GM12878 (cell line): ENCODE measurements around the gene SPAST. TPM values are rescaled to one million over a fixed set of nuclear protein-coding genes. Genes with fewer than 3 reads are reported as not detected.

Experiments used
- ATAC-seq: fragments of 200-7000 bp; cut with Tn5 transposase; 3 replicates; pipeline ENCODE4 v1.9.1; 2020; ENCODE audit warnings: mild to moderate bottlenecking, moderate library complexity
- Bru-seq: library from RNA; stranded (reverse); fragments of 400-500 nt; gene quantifications from one replicate; lab custom pipeline; 2021; lab: Mats Ljungman, UMichigan
- BruChase-seq, 2 experiments: library from RNA; stranded (reverse); fragments of 400-500 nt; gene quantifications; one replicate each; lab custom pipeline; 2021; lab: Mats Ljungman, UMichigan
- BruUV-seq: library from RNA; stranded (reverse); fragments of 400-500 nt; replicated peaks from 2 replicates; lab custom pipeline; 2021; lab: Mats Ljungman, UMichigan
- CTCF ChIA-PET: fragments of 300-600 bp; sonication (Branson Sonifier 250); formaldehyde crosslinking; extraction: SDS; loops from one replicate; lab custom pipeline; 2021; ENCODE audit warnings: inconsistent platforms; lab: Yijun Ruan, JAX
- POLR2A ChIA-PET: fragments of 350-600 bp; formaldehyde crosslinking; extraction: SDS; loops from one replicate; lab custom pipeline; 2021; ENCODE audit warnings: inconsistent platforms; lab: Charles Lee
- RAD21 ChIA-PET: fragments of 300-600 bp; sonication (Branson Sonifier 250); formaldehyde crosslinking; loops from one replicate; lab custom pipeline; 2023; ENCODE audit warnings: antibody characterized with exemption; ENCODE audit not compliant: unreplicated experiment; lab: Charles Lee
- SMC1A ChIA-PET: fragments of 300-600 bp; sonication (Branson Sonifier 250); formaldehyde crosslinking; loops from one replicate; lab custom pipeline; 2023; ENCODE audit not compliant: unreplicated experiment, uncharacterized antibody; lab: Charles Lee
- DNase-seq: peaks from one replicate; pipeline ENCODE4 v3.0.0-alpha.2; 2011; ENCODE audit warnings: low read depth, low spot score
- FAIRE-seq: peaks from 3 replicates; lab custom pipeline; 2011; peaks lifted over from hg19 to GRCh38; lab: Jason Lieb, UNC
- H2AFZ ChIP-seq: 2 replicates; pipeline ENCODE4 v1.6.0; 2011; ENCODE audit warnings: low read depth, low read length, control low read depth; ENCODE audit not compliant: control insufficient read depth
- H3K27ac ChIP-seq: 2 replicates; pipeline ENCODE4 v1.5.1; 2011; ENCODE audit warnings: control low read depth; ENCODE audit not compliant: control insufficient read depth, insufficient read depth
- H3K27me3 ChIP-seq, 2 experiments: replicated peaks in 1 of 2; 2 replicates each; pipeline versions ENCODE4 v1.6.0 to v1.6.1; 2011; ENCODE audit warnings: low read length in 1 of 2; ENCODE audit not compliant: control insufficient read depth in 2 of 2, insufficient read depth in 2 of 2
- H3K36me3 ChIP-seq, 2 experiments: 2 replicates each; pipeline ENCODE4 v1.5.1; 2011; ENCODE audit warnings: low read length in 1 of 2; ENCODE audit not compliant: control insufficient read depth in 2 of 2, insufficient read depth in 2 of 2
- H3K4me1 ChIP-seq: 2 replicates; pipeline ENCODE4 v1.6.1; 2011; ENCODE audit warnings: mild to moderate bottlenecking, low read length, moderate library complexity, mixed read lengths; ENCODE audit not compliant: control insufficient read depth, insufficient read depth
- H3K4me2 ChIP-seq: 2 replicates; pipeline ENCODE4 v1.6.0; 2011; ENCODE audit warnings: control low read depth; ENCODE audit not compliant: control insufficient read depth, insufficient read depth
- H3K4me3 ChIP-seq: fragments of 200-600 bp; sonication (generic); 2 replicates; pipeline ENCODE4 v1.5.1; 2016
- H3K79me2 ChIP-seq: 2 replicates; pipeline ENCODE4 v1.6.0; 2011; ENCODE audit warnings: low read length; ENCODE audit not compliant: control insufficient read depth, insufficient read depth
- H3K9ac ChIP-seq: 2 replicates; pipeline ENCODE4 v1.8.0; 2011; ENCODE audit warnings: low read length, control low read depth, mixed read lengths; ENCODE audit not compliant: control insufficient read depth, insufficient read depth
- H3K9me3 ChIP-seq: replicated peaks from 3 replicates; pipeline ENCODE4 v1.5.1; 2011; ENCODE audit warnings: mild to moderate bottlenecking, low read length; ENCODE audit not compliant: control insufficient read depth, insufficient read depth
- H4K20me1 ChIP-seq: 2 replicates; pipeline ENCODE4 v1.6.0; 2011; ENCODE audit not compliant: control insufficient read depth, insufficient read depth
- CBX3 ChIP-seq: fragments of 200-600 bp; sonication (generic); IDR thresholded peaks from 2 replicates; pipeline ENCODE4 v1.6.1; 2016; ENCODE audit warnings: low read depth, borderline replicate concordance
- ETV6 ChIP-seq, 2 experiments: fragments of 450-650 bp in 1 of 2; IDR thresholded peaks in 1 of 2; conservative IDR thresholded peaks in 1 of 2; 2 replicates each; pipeline ENCODE4 v1.6.1; 2014; ENCODE audit warnings: antibody characterized with exemption in 1 of 2, borderline replicate concordance in 1 of 2, low read depth in 1 of 2, mild to moderate bottlenecking in 1 of 2, moderate library complexity in 1 of 2
- FOXK2 ChIP-seq: fragments of 450-650 bp; IDR thresholded peaks from 2 replicates; pipeline ENCODE4 v1.6.1; 2017; ENCODE audit warnings: mild to moderate bottlenecking, moderate library complexity
- MXI1 ChIP-seq: fragments of 150-350 bp; IDR thresholded peaks from 2 replicates; pipeline ENCODE4 v1.6.1; 2011; ENCODE audit warnings: low read depth, mild to moderate bottlenecking, inconsistent platforms, low read length, improper control_type of control experiment
- NFXL1 ChIP-seq: fragments of 450-650 bp; IDR thresholded peaks from 2 replicates; pipeline ENCODE4 v1.6.1; 2017; ENCODE audit warnings: antibody characterized with exemption, mild to moderate bottlenecking, borderline replicate concordance
- NFYA ChIP-seq: IDR thresholded peaks from 2 replicates; pipeline ENCODE4 v1.6.1; 2011; ENCODE audit warnings: low read depth, mild to moderate bottlenecking, low read length, improper control_type of control experiment, borderline replicate concordance
- POLR2AphosphoS5 ChIP-seq: IDR thresholded peaks from 2 replicates; pipeline ENCODE4 v1.6.1; 2011; ENCODE audit warnings: mild to moderate bottlenecking, low read length, inconsistent platforms
- POU2F2 ChIP-seq: IDR thresholded peaks from 3 replicates; pipeline ENCODE4 v1.6.1; 2011; ENCODE audit warnings: low read depth, mild to moderate bottlenecking, low read length, borderline replicate concordance
- RAD21 ChIP-seq: IDR thresholded peaks from 2 replicates; pipeline ENCODE4 v1.6.1; 2011; ENCODE audit warnings: mild to moderate bottlenecking, low read depth, low read length, moderate library complexity; ENCODE audit not compliant: insufficient read depth
- RCOR1 ChIP-seq: conservative IDR thresholded peaks from 2 replicates; pipeline ENCODE4 v1.6.1; 2012; ENCODE audit warnings: low read depth, low read length, improper control_type of control experiment
- RELA ChIP-seq: fragments of 450-650 bp; IDR thresholded peaks from 2 replicates; pipeline ENCODE4 v1.8.0; 2014; ENCODE audit warnings: borderline replicate concordance; ENCODE audit not compliant: partially characterized antibody
- SREBF1 ChIP-seq: IDR thresholded peaks from 2 replicates; pipeline ENCODE4 v1.6.1; 2012; ENCODE audit warnings: mild to moderate bottlenecking, low read length
- WGBS: methylation state at CpG from one replicate; pipeline ENCODE4 v1.1.6; 2016; ENCODE audit warnings: low lambda C conversion rate; ENCODE audit not compliant: insufficient replicate concordance, insufficient coverage; ENCODE audit errors: missing lambda C conversion rate; 5-methylcytosine and 5-hydroxymethylcytosine counted together
- in situ Hi-C: fragments of 300-500 bp; cut with MboI; formaldehyde crosslinking; loops from 9 replicates; pipeline ENCODE4 v1.14.3; 2018; ENCODE audit warnings: mixed read lengths
- intact Hi-C: fragments of 100-400 bp; cut with micrococcal nuclease; formaldehyde crosslinking; loops from one replicate; pipeline ENCODE4 v1.14.2; 2022; ENCODE audit not compliant: unreplicated experiment
- long read RNA-seq, 2 experiments: library from polyadenylated mRNA; unstranded; transcript quantifications; one replicate each; pipeline ENCODE4 v2.0.0, GENCODE V29; 2019 to 2020
- polyA minus RNA-seq, 3 experiments: library from RNA; depleted of rRNA, polyadenylated mRNA; stranded (reverse); fragments of >200 nt; gene quantifications; 2 replicates each; pipeline ENCODE4 v1.2.3, GENCODE V29; 2011
- polyA plus RNA-seq, 11 experiments: library from polyadenylated mRNA; depleted of rRNA in 4 of 11; unstranded in 6 of 11; stranded (reverse) in 5 of 11; fragments of >200 nt; fragmentation: Nextera tagmentation in 4 of 11; fragmentation: Illumina TruSeq in 1 of 11; extraction: Ambion mirVana in 4 of 11; extraction: Trizol in 1 of 11; gene quantifications; 1 replicate in 1 of 11; 2 replicates in 10 of 11; pipeline versions ENCODE4 v1.2.1 to v1.2.3, GENCODE V29; 2011 to 2016; ENCODE audit warnings: inconsistent platforms in 2 of 11, missing spikeins in 2 of 11, low read depth in 1 of 11
- total RNA-seq, 4 experiments: library from RNA; depleted of rRNA in 3 of 4; stranded (reverse); fragments of >200 nt in 3 of 4; fragmentation: Illumina TruSeq in 1 of 4; extraction: Trizol in 1 of 4; gene quantifications; 2 replicates each; pipeline versions ENCODE4 v1.2.1 to v1.2.3, GENCODE V29; 2013 to 2021
- TF ChIP-seq, protein P1 (sequence below): fragments of 450-650 bp; IDR thresholded peaks from 2 replicates; pipeline ENCODE4 v1.6.1; 2017; ENCODE audit warnings: low read depth, mild to moderate bottlenecking, moderate library complexity

SPAST gene, protein sequence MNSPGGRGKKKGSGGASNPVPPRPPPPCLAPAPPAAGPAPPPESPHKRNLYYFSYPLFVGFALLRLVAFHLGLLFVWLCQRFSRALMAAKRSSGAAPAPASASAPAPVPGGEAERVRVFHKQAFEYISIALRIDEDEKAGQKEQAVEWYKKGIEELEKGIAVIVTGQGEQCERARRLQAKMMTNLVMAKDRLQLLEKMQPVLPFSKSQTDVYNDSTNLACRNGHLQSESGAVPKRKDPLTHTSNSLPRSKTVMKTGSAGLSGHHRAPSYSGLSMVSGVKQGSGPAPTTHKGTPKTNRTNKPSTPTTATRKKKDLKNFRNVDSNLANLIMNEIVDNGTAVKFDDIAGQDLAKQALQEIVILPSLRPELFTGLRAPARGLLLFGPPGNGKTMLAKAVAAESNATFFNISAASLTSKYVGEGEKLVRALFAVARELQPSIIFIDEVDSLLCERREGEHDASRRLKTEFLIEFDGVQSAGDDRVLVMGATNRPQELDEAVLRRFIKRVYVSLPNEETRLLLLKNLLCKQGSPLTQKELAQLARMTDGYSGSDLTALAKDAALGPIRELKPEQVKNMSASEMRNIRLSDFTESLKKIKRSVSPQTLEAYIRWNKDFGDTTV
- 22.5 and 22.6 TPM in 2 replicates for total RNA-seq (2013; cell fraction: nucleolus; rRNA removed)
- 14.3 and 16.9 TPM in 2 replicates for total RNA-seq (2014; rRNA removed)
- 18.0 and 21.3 TPM in 2 replicates for total RNA-seq (2014; rRNA removed; fragmentation: Illumina TruSeq; extraction: Trizol)
- 13.9 and 16.0 TPM in 2 replicates for total RNA-seq (2021)
- 2.9 TPM for polyA plus RNA-seq (2011; ENCODE audit: low read depth)
- polyA plus RNA-seq (2011; rRNA removed): 10.9 and 17.9 TPM in 2 replicates
- 5.1 and 6.2 TPM in 2 replicates for polyA plus RNA-seq (2011; cell fraction: cytosol; rRNA removed)
- polyA plus RNA-seq (2011; cell fraction: nucleus; rRNA removed): 2.6 and 5.1 TPM in 2 replicates
- polyA plus RNA-seq (2012): 4.4 and 5.0 TPM in 2 replicates
- 15.6 and 19.6 TPM in 2 replicates for polyA plus RNA-seq (2014; fragmentation: Illumina TruSeq; extraction: Trizol)
- polyA plus RNA-seq (2014; fragmentation: Nextera tagmentation; extraction: Ambion mirVana): 1 to 10 TPM; 4.3 to 8.4 TPM
- polyA plus RNA-seq (2014; rRNA removed): 7.1 and 8.5 TPM in 2 replicates
- 1 to 10 TPM; 7.7 to 9.1 TPM for polyA plus RNA-seq (2016; fragmentation: Nextera tagmentation; extraction: Ambion mirVana)
- 12.8 and 16.0 TPM in 2 replicates for polyA minus RNA-seq (2011; rRNA and poly(A)+ RNA removed)
- polyA minus RNA-seq (2011; cell fraction: cytosol; rRNA and poly(A)+ RNA removed): 9.6 and 9.8 TPM in 2 replicates
- 8.2 and 13.7 TPM in 2 replicates for polyA minus RNA-seq (2011; cell fraction: nucleus; rRNA and poly(A)+ RNA removed)
- Bru-seq, nascent RNA: percentile 62 among the genes with signal in this experiment
- BruChase-seq, experiment 1, labeled RNA remaining after a 6-hour chase: percentile 69 among the genes with signal in this experiment
- BruChase-seq, experiment 2, labeled RNA remaining after a 2-hour chase: percentile 70 among the genes with signal in this experiment
- long read RNA-seq, experiment 1, partial matches to known transcripts: 1 of 1 reads
- long read RNA-seq, experiment 1, other reads (novel, unspliced or antisense): 0 of 1 reads
- long read RNA-seq, experiment 2, full-length matches to known transcripts: 10 of 17 reads
- long read RNA-seq, experiment 2, partial matches to known transcripts: 2 of 17 reads
- long read RNA-seq, experiment 2, other reads (novel, unspliced or antisense): 5 of 17 reads

DNA sequence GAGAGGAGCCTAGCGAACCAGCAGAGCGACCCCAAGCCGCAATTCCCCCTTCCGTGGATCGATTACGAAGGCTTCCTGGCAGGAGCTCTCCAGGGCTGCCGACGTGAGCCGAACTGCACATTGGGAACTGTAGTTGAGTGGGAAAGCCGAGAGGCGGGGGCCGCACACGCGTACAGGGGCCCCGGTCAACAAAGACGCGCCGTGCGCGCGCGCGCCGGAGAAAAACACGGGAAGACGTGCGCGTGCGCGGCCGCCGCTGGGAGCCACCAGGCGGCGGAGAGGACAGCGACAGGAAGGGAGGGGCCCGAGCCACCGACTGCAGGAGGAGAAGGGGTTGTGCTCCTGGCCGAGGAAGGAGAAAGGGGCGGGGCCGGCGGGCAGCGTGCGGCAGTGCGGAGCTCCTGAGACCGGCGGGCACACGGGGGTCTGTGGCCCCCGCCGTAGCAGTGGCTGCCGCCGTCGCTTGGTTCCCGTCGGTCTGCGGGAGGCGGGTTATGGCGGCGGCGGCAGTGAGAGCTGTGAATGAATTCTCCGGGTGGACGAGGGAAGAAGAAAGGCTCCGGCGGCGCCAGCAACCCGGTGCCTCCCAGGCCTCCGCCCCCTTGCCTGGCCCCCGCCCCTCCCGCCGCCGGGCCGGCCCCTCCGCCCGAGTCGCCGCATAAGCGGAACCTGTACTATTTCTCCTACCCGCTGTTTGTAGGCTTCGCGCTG is at the start of gene SPAST:
TSS of gene SPAST (plus strand) at position 247 of the 711 bp plus-strand sequence. CDS start at position 523, 276 bp downstream.
- peak within 1 kb of the TSS; percentile 99 for H3K4me2 ChIP-seq
- no peaks in the 10 kb centered on the region for H3K9me3 ChIP-seq
- ATAC-seq (peak; percentile 97), FAIRE-seq (peak; percentile 80), DNase-seq (peak; percentile 90)
- peaks cover 11% of the 10 kb centered on the region; the same call in 1 of the 2 replicates for H3K4me1 ChIP-seq
- peak within 1 kb of the TSS; percentile 87 for H3K27ac ChIP-seq
- H4K20me1 ChIP-seq: no peaks in the 10 kb centered on the region
- in situ Hi-C loops: no loop called here
- H3K4me3 ChIP-seq: peak within 1 kb of the TSS; percentile 87
- intact Hi-C loops: loop anchor here (1.0 to 5.0 kb wide), 3 partner anchors 52 to 106 kb away; partner anchors contain the start of genes MEMO1 and SLC30A6
- RAD21 ChIA-PET: interaction anchor here (0.6 to 4.1 kb wide), 11 partner anchors 11 to 297 kb away, joined by 3 to 39 read pairs (median 4); partner anchors contain the start of genes DPY30 and SLC30A6
- BruUV-seq: no TSS peak
- under 1% methylated on average over 53 of the region's 79 CpGs for WGBS
- SMC1A ChIA-PET: interaction anchor here (0.6 to 2.3 kb wide), 8 partner anchors 8 to 177 kb away, joined by 3 to 14 read pairs (median 4); partner anchors contain the start of genes DPY30 and SLC30A6
- peak within 1 kb of the TSS; percentile 96 for H2AFZ ChIP-seq
- CTCF ChIA-PET: interaction anchor here (0.6 to 3.8 kb wide), 7 partner anchors 21 to 180 kb away, joined by 3 to 29 read pairs (median 3); partner anchors contain the start of gene DPY30
- peak within 1 kb of the TSS; percentile 81 for H3K9ac ChIP-seq
- H3K36me3 ChIP-seq: no peaks in the 10 kb centered on the region
- no peaks in the 10 kb centered on the region for H3K27me3 ChIP-seq
- H3K79me2 ChIP-seq: peaks cover 8% of the 10 kb centered on the region
- POLR2A ChIA-PET: interaction anchor here (0.6 to 3.8 kb wide), 12 partner anchors 8 to 1314 kb away, joined by 3 to 31 read pairs (median 3); partner anchors contain the start of genes DPY30 and SLC30A6
- TF ChIP-seq ETV6 (conservative IDR thresholded peaks at IDR 0.05 in 1 of 2, IDR thresholded peaks at IDR 0.05 in 1 of 2; ENCODE audit: borderline replicate concordance in 1 of 2, low read depth in 1 of 2): no peak
- TF ChIP-seq CBX3: no peak
- TF ChIP-seq SREBF1: no peak
- TF ChIP-seq RELA: peak; percentile 69
- TF ChIP-seq RCOR1: no peak
- peak; percentile 85 for TF ChIP-seq NFXL1
- TF ChIP-seq, protein P1, sequence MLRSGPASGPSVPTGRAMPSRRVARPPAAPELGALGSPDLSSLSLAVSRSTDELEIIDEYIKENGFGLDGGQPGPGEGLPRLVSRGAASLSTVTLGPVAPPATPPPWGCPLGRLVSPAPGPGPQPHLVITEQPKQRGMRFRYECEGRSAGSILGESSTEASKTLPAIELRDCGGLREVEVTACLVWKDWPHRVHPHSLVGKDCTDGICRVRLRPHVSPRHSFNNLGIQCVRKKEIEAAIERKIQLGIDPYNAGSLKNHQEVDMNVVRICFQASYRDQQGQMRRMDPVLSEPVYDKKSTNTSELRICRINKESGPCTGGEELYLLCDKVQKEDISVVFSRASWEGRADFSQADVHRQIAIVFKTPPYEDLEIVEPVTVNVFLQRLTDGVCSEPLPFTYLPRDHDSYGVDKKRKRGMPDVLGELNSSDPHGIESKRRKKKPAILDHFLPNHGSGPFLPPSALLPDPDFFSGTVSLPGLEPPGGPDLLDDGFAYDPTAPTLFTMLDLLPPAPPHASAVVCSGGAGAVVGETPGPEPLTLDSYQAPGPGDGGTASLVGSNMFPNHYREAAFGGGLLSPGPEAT: peak; percentile 93
- no peak for TF ChIP-seq NFYA
- peak; percentile 77; the same call in 1 of the 2 replicates for TF ChIP-seq POLR2AphosphoS5
- TF ChIP-seq POU2F2: no peak
- TF ChIP-seq MXI1: peak; percentile 78
- peak; percentile 5; the same call in 1 of the 2 replicates for TF ChIP-seq RAD21
- TF ChIP-seq FOXK2: peak; percentile 82
